Astrocyte of the cerebellum (primary cell): ENCODE measurements around the gene ABCA3.

Source experiments
- DNase-seq: peaks from one replicate; pipeline ENCODE4 v3.0.0-alpha.2; 2011; ENCODE audit warnings: low read depth
- H3K4me3 ChIP-seq: 2 replicates; pipeline ENCODE4 v1.5.1; 2011; ENCODE audit warnings: mild to moderate bottlenecking, low read depth, low read length, moderate library complexity
- in situ Hi-C: cut with HindIII; loops from 2 replicates; pipeline ENCODE4 v1.10.0; 2017; ENCODE audit warnings: low sequenced_read_pairs
- TF ChIP-seq, protein P1 (sequence below): IDR thresholded peaks from 2 replicates; pipeline ENCODE4 v1.5.1; 2012; ENCODE audit warnings: low read length, low read depth, moderate library complexity, mild to moderate bottlenecking; ENCODE audit errors: missing control alignments

ABCA3 gene

DNA sequence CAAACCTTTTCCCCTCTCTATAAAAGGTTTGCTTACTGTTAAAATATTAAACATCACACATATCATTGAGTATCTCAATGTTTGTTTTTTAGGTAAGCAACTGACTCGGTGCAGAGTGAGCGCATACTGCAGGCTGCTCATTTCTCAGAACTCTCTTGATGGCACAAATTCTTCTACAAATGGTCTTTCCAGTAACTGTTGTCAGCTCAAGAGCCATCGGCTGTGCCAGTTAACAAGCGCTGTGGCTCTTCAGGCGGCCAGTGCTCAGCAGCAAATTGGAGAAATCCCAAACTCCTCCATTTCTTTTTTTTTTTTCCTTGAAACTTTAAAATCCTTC is 8.6 kb downstream of the ABCA3 start:
- TF ChIP-seq, protein P1, sequence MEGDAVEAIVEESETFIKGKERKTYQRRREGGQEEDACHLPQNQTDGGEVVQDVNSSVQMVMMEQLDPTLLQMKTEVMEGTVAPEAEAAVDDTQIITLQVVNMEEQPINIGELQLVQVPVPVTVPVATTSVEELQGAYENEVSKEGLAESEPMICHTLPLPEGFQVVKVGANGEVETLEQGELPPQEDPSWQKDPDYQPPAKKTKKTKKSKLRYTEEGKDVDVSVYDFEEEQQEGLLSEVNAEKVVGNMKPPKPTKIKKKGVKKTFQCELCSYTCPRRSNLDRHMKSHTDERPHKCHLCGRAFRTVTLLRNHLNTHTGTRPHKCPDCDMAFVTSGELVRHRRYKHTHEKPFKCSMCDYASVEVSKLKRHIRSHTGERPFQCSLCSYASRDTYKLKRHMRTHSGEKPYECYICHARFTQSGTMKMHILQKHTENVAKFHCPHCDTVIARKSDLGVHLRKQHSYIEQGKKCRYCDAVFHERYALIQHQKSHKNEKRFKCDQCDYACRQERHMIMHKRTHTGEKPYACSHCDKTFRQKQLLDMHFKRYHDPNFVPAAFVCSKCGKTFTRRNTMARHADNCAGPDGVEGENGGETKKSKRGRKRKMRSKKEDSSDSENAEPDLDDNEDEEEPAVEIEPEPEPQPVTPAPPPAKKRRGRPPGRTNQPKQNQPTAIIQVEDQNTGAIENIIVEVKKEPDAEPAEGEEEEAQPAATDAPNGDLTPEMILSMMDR, result no peak
- in situ Hi-C loops, result loop anchor here (10.0 kb wide), 1 partner anchor 57 kb away; no protein-coding TSS in a partner anchor
- no peak for DNase-seq
- no peak overlapping the region for H3K4me3 ChIP-seq

DNA sequence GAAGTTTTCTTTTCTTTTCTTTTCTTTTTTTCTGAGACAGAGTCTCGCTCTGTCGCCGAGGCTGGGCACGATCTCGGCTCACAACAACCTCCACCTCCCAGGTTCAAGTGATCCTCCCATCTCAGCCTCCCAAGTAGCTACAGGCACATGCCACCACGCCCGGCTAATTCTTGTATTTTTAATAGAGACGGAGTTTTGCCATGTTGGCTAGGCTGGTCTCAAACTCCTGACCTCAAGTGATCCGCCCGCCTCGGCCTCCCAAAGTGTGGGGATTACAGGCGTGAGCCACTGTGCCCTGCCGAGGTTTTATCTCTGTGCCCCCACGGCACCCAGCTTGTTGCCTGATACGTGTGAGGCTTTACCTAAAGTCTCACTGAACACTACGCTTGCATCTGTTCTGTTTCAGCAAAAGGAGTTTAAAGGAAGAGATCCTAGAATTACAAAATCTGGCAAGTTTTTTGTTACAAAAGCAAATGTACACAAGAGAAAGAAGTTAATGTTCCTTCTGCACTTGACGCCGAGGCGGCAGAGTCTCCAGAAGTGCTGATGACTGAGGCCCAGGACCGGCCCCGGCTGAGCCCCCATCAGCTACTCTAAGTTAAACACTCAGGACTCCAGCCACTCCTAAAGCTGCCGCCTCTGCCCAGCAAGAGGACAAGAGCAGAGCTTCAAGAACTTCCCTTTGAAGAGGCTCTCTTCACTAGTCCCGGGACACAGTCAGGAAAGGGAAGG is 9.2 kb downstream of the ABCA3 start:
- in situ Hi-C loops, result loop anchor here (10.0 kb wide), 1 partner anchor 57 kb away; no protein-coding TSS in a partner anchor
- TF ChIP-seq, protein P1, result no peak
- DNase-seq, result no peak
- no peak overlapping the region for H3K4me3 ChIP-seq

DNA sequence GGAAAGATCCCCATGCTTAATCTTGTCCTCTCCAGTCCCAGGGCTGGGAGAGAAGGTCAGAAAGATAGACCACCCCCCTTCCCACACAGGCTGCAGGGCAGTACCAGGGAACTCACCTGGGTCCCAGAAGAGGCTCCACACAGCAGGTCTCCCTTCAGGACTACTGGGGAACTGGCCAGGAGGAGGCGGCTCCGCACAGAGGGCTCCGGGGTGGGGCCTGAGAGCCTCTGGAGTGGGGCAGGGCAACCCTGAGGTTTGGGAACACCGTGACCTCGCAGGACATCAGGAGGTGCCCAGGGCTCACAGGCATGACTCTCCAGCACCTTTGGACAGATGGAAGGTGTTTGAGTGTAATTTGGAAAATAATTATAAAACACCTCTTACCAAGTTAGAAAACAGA is 11.0 kb downstream of the ABCA3 start:
- in situ Hi-C loops, result no loop called here
- no peak for DNase-seq
- TF ChIP-seq, protein P1, result no peak
- no peak overlapping the region for H3K4me3 ChIP-seq

DNA sequence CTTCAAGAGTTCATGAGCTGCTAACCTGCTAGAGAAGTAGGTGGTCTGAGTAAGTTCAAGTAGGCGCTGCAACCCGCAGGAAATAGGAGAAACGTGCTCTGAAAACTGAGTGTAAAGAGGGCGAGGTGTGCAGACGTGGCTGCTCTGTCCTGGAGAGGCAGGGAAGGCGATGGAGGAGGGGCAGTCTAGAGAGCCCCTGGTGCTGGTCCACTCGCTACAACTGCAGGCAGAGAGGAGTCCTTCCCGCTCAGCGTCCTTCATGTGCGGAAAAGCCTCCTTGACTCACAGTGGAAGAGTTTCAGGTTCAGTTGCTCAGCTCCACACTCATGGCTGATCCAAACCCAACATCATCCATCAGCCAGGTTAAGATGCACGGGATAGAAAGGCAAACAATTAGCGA is 12.1 kb downstream of the ABCA3 start:
- TF ChIP-seq, protein P1, result no peak
- no peak overlapping the region for H3K4me3 ChIP-seq
- no peak for DNase-seq
- in situ Hi-C loops, result no loop called here

DNA sequence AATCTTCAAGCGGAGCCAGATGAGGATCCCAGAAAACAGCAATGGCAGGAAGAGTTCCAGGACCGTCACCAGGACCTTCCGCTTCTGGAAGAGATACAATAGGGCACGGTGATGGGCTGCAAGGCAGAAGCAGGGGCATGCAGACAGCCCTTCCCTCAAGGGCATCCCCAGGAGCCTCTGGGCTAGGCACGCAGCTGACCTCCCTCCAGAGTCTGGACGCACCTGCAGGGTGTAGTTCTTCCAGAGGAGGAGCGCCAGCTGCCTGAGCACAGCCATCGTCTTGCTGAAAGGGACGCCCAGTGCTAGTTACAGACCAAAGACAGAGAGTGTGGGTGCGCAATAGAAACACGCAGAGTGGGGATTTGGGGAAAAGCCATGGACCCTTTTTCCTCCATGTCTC is 14.3 kb downstream of the ABCA3 start:
- in situ Hi-C loops, result no loop called here
- TF ChIP-seq, protein P1, result no peak
- DNase-seq, result no peak
- no peak overlapping the region for H3K4me3 ChIP-seq

DNA sequence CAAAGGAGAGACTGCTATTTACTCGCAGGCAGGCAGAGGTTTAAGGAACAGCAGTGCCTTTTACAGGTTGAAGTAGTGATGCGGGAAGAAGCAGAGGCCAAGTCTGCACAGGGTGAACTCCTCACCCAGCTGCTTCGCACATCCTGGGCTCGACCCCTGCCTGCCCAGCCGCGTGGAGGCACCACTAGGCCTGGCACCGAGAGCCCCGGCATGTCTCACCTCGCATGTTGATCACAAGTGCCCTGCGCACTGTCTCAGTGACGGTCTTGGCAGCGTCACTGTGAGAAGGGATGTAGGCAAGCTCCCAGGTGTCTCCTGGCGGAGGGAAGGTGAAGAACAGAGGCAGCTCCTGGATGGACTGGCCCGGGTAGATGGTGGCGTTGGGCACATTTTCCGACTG is 14.7 kb downstream of the ABCA3 start:
- H3K4me3 ChIP-seq, result no peak overlapping the region
- in situ Hi-C loops, result no loop called here
- TF ChIP-seq, protein P1, result no peak
- DNase-seq, result no peak
